Small intestine (tissue), 16 donors: ENCODE data around the gene BMP5. TPM values are rescaled to one million over a fixed set of nuclear protein-coding genes. Genes with fewer than 3 reads are reported as not detected.

ENCODE experiments used
- DNase-seq, 2 donors: peaks; one replicate each; pipeline versions ENCODE4 v3.0.0 to v3.0.0-alpha.2; 2013
- FAIRE-seq: peaks from 2 replicates; lab custom pipeline; 2012; peaks lifted over from hg19 to GRCh38; lab: Jason Lieb, UNC
- H3K27ac ChIP-seq, 3 donors: one replicate each; pipeline ENCODE4 v1.5.1; 2013; ENCODE audit warnings: low read length in 2 of 3, mild to moderate bottlenecking in 2 of 3, control low read depth in 1 of 3, inconsistent platforms in 1 of 3, low read depth in 1 of 3, moderate library complexity in 1 of 3
- H3K27me3 ChIP-seq, 3 donors: one replicate each; pipeline ENCODE4 v1.6.1; 2013; ENCODE audit warnings: low read length in 3 of 3, inconsistent platforms in 1 of 3; ENCODE audit not compliant: control insufficient read depth in 3 of 3, insufficient read depth in 3 of 3
- H3K36me3 ChIP-seq, 3 donors: one replicate each; pipeline ENCODE4 v1.6.1; 2013; ENCODE audit warnings: low read length in 3 of 3, inconsistent platforms in 1 of 3, low read depth in 1 of 3, mild to moderate bottlenecking in 1 of 3, moderate library complexity in 1 of 3; ENCODE audit not compliant: control insufficient read depth in 3 of 3, insufficient read depth in 2 of 3
- H3K4me1 ChIP-seq, 3 donors: one replicate each; pipeline ENCODE4 v1.6.1; 2013; ENCODE audit warnings: low read length in 2 of 3, inconsistent platforms in 1 of 3, low read depth in 1 of 3, mild to moderate bottlenecking in 1 of 3, moderate library complexity in 1 of 3; ENCODE audit not compliant: control insufficient read depth in 3 of 3, insufficient read depth in 2 of 3
- H3K4me3 ChIP-seq, 3 donors: one replicate each; pipeline ENCODE4 v1.5.1; 2013; ENCODE audit warnings: low read length in 3 of 3, control low read depth in 1 of 3, inconsistent platforms in 1 of 3, low read depth in 1 of 3, mild to moderate bottlenecking in 1 of 3, moderate library complexity in 1 of 3
- H3K9me3 ChIP-seq, 2 donors: one replicate each; pipeline ENCODE4 v1.6.1; 2013; ENCODE audit warnings: low read depth in 1 of 2, low read length in 1 of 2; ENCODE audit not compliant: control insufficient read depth in 2 of 2, insufficient read depth in 1 of 2
- WGBS, 3 donors: extraction: QIAGEN DNeasy Blood & Tissue Kit; methylation state at CpG; one replicate each; pipeline ENCODE4 v1.1.7; 2013; 5-methylcytosine and 5-hydroxymethylcytosine counted together
- long read RNA-seq, 10 donors: transcript quantifications; one replicate each; lab custom pipeline, GENCODE V29; 2026
- polyA plus RNA-seq, 4 donors: library from polyadenylated mRNA; stranded (reverse) in 3 of 4; unstranded in 1 of 4; fragments of 200-250 nt in 3 of 4; fragments of 120-200 nt in 1 of 4; gene quantifications; one replicate each; pipeline versions ENCODE4 v1.2.1 to v1.2.3, GENCODE V29; 2013
- donor health status: healthy with polysubstance abuse.
- donor health status: control.
- donor health status: control.
- donor health status: Bipolar disorder and iron deficiency.
- donor health status: healthy.

BMP5 gene
- 10 to 100 TPM in 1 of 4 donors, 1 to 10 TPM in 2, not detected in 1; 1.8 to 26.2 (median 1.9) TPM for polyA plus RNA-seq
- long read RNA-seq, donor 1, transcript BMP5-201 (7 exons, 3,952 nt): major isoform, 25 of 48 reads
- long read RNA-seq, donor 1, partial matches to known transcripts: 23 of 48 reads
- long read RNA-seq, donor 1, other reads (novel, unspliced or antisense): 0 of 48 reads
- long read RNA-seq, donor 2, transcript BMP5-201 (7 exons, 3,952 nt): major isoform, 5 of 5 reads
- long read RNA-seq, donor 2, partial matches to known transcripts: 0 of 5 reads
- long read RNA-seq, donor 2, other reads (novel, unspliced or antisense): 0 of 5 reads
- long read RNA-seq, donor 3, partial matches to known transcripts: 7 of 11 reads
- long read RNA-seq, donor 3, other reads (novel, unspliced or antisense): 0 of 11 reads
- long read RNA-seq, donor 4: 0 reads
- long read RNA-seq, donor 5, partial matches to known transcripts: 0 of 2 reads
- long read RNA-seq, donor 5, other reads (novel, unspliced or antisense): 0 of 2 reads
- long read RNA-seq, donor 6, transcript BMP5-201 (7 exons, 3,952 nt): major isoform, 5 of 10 reads
- long read RNA-seq, donor 6, partial matches to known transcripts: 5 of 10 reads
- long read RNA-seq, donor 6, other reads (novel, unspliced or antisense): 0 of 10 reads
- long read RNA-seq, donor 7, transcript BMP5-201 (7 exons, 3,952 nt): major isoform, 60 of 91 reads
- long read RNA-seq, donor 7, partial matches to known transcripts: 31 of 91 reads
- long read RNA-seq, donor 7, other reads (novel, unspliced or antisense): 0 of 91 reads
- long read RNA-seq, donor 8: 0 reads
- long read RNA-seq, donor 9, transcript BMP5-201 (7 exons, 3,952 nt): major isoform, 5 of 5 reads
- long read RNA-seq, donor 9, partial matches to known transcripts: 0 of 5 reads
- long read RNA-seq, donor 9, other reads (novel, unspliced or antisense): 0 of 5 reads
- long read RNA-seq, donor 10, transcript BMP5-201 (7 exons, 3,952 nt): major isoform, 6 of 6 reads
- long read RNA-seq, donor 10, partial matches to known transcripts: 0 of 6 reads
- long read RNA-seq, donor 10, other reads (novel, unspliced or antisense): 0 of 6 reads

GRCh38 chr6:55875400-55875799 is at the start of gene BMP5:
Gene BMP5, minus strand, starts transcription at chr6:55875590. Its CDS starts 725 bp downstream, at chr6:55874865.
- peak within 1 kb of the TSS in 1 of 3 donors; percentile 43 for H3K4me3 ChIP-seq
- 59 to 82% (median 71%) methylated on average over 2 of the region's 2 CpGs for WGBS, 3 donors

GRCh38 chr6:55922406-55922805 is 47.0 kb upstream of the BMP5 start:
- no peaks in the 10 kb centered on the region for H3K9me3 ChIP-seq
- H3K4me1 ChIP-seq: no peaks in the 10 kb centered on the region
- no peaks in the 10 kb centered on the region for H3K27me3 ChIP-seq
- H3K4me3 ChIP-seq: no peak overlapping the region
- H3K36me3 ChIP-seq: no peaks in the 10 kb centered on the region
- H3K27ac ChIP-seq: no peak overlapping the region
- FAIRE-seq: no peak
- DNase-seq: no peak

More at GRCh38 chr6:55875400-55875799, at the start of gene BMP5:
- DNase-seq (no peak), FAIRE-seq (no peak)
- Histone ChIP-seq H3K9me3 (no peaks in the 10 kb centered on the region), H3K4me1 (no peaks in the 10 kb centered on the region), H3K36me3 (no peaks in the 10 kb centered on the region), H3K27me3 (no peaks in the 10 kb centered on the region), H3K27ac (peak within 1 kb of the TSS in 2 of 3 donors; percentile 1 to 83)

GRCh38 chr6:55919716-55920308 is 44.4 kb upstream of the BMP5 start:
- 68 to 80% (median 70%) methylated on average over 5 of the region's 5 CpGs for WGBS, 3 donors
- no peak for DNase-seq

GRCh38 chr6:55918639-55919038 is 43.2 kb upstream of the BMP5 start:
- Histone ChIP-seq H3K27ac (no peak overlapping the region), H3K36me3 (no peaks in the 10 kb centered on the region)
- no peak for FAIRE-seq

More at GRCh38 chr6:55919716-55920308, 44.4 kb upstream of the BMP5 start:
- Histone ChIP-seq H3K4me3 (no peak overlapping the region), H3K9me3 (no peaks in the 10 kb centered on the region), H3K36me3 (no peaks in the 10 kb centered on the region), H3K4me1 (no peaks in the 10 kb centered on the region), H3K27me3 (no peaks in the 10 kb centered on the region), H3K27ac (no peak overlapping the region)
- no peak for FAIRE-seq

GRCh38 chr6:55917751-55918415 is 42.5 kb upstream of the BMP5 start:
- no peaks in the 10 kb centered on the region for H3K9me3 ChIP-seq
- no peak overlapping the region for H3K27ac ChIP-seq
- no peaks in the 10 kb centered on the region for H3K4me1 ChIP-seq
- no peaks in the 10 kb centered on the region for H3K36me3 ChIP-seq
- FAIRE-seq (no peak), DNase-seq (no peak)
- H3K4me3 ChIP-seq: no peak overlapping the region
- WGBS, 3 donors: 46 to 76% (median 57%) methylated on average over 3 of the region's 3 CpGs
- no peaks in the 10 kb centered on the region for H3K27me3 ChIP-seq

More at GRCh38 chr6:55918639-55919038, 43.2 kb upstream of the BMP5 start:
- Histone ChIP-seq H3K9me3 (no peaks in the 10 kb centered on the region), H3K4me1 (no peaks in the 10 kb centered on the region), H3K4me3 (no peak overlapping the region), H3K27me3 (no peaks in the 10 kb centered on the region)
- DNase-seq: no peak
- 48 to 58% (median 54%) methylated on average over 2 of the region's 2 CpGs for WGBS, 3 donors

- H3K27ac ChIP-seq: no peak overlapping the region
- H3K36me3 ChIP-seq: no peaks in the 10 kb centered on the region
- no peaks in the 10 kb centered on the region for H3K4me1 ChIP-seq
- H3K27me3 ChIP-seq: no peaks in the 10 kb centered on the region
- DNase-seq (no peak), FAIRE-seq (no peak)
- WGBS, 3 donors: 77 to 92% (median 90%) methylated on average over 2 of the region's 2 CpGs
- H3K4me3 ChIP-seq: no peak overlapping the region
- no peaks in the 10 kb centered on the region for H3K9me3 ChIP-seq
Observed at GRCh38 chr6:55916188-55916587, 40.8 kb upstream of the BMP5 start.

- Histone ChIP-seq H3K27ac (no peak overlapping the region), H3K9me3 (no peaks in the 10 kb centered on the region), H3K36me3 (no peaks in the 10 kb centered on the region), H3K4me3 (no peak overlapping the region), H3K27me3 (no peaks in the 10 kb centered on the region), H3K4me1 (no peaks in the 10 kb centered on the region)
- DNase-seq: no peak
- FAIRE-seq: no peak
- WGBS, 3 donors: 51 to 60% (median 54%) methylated on average over 3 of the region's 3 CpGs
Observed at GRCh38 chr6:55913228-55914195, 38.1 kb upstream of the BMP5 start.
